ENCODE results near the gene PLCXD3. TPM values are rescaled to one million over a fixed set of nuclear protein-coding genes. Genes with fewer than 3 reads are reported as not detected.

PLCXD3 gene
- total RNA-seq, 1 experiment from 2014 or later: 0.11 TPM

DNA sequence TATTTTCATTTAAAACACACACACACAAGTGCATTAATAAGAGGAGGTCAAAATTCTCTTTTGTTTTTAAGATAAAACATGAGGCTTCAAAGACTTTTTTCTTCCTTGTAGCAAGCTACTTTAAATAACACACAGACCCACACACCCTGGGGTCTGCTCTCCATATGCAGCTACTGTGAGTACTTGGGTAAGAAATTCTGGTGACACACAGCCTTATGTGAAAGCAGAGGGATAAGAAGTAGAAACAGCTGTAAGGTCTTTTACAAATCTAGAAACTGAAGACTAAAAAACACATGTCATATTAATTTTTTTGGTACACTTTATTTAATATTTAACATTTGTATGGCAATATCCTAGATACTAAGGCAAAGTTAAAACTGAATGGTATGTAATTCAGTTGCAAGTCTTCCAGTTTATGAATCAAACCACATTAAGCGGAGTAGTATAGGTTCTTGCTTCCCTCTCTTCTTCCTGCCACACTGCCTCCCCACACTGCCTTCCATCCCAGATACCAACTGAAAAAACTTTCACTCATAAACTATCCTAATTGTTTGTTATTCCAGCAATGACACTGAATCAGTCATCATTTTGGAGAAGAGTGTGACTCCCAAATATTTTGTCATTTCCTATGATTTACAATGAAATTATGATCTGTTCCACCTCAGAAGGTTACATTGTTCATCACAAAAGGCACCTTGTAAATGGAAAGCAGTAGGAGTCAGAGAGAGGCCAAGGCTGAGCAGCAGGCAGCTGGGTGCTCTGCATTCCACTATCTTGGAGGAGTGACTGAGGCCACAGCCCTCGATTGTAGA lies 92.0 kb downstream of the PLCXD3 start:
- Histone ChIP-seq H3K79me2 (ENCODE audit: low read depth) (no peaks in the 10 kb centered on the region), H3K4me2 (no peak overlapping the region), H3K4me1 (replicated peaks; ENCODE audit: insufficient read depth) (peaks cover 25% of the 10 kb centered on the region), H3K9me3 (ENCODE audit: insufficient read depth, low read depth) (0 out of 2 replicates have a peak, but pooled peaks cover 7% of the 10 kb centered on the region), H3K27ac (no peak overlapping the region), H3F3A (ENCODE audit: insufficient read depth, low read depth) (no peaks in the 10 kb centered on the region), H3K36me3 (ENCODE audit: low read depth) (no peaks in the 10 kb centered on the region; the same call in 1 of the 2 replicates), H4K20me1 (ENCODE audit: insufficient read depth) (no peaks in the 10 kb centered on the region), H3K4me3 (no peak overlapping the region), H3K27me3 (ENCODE audit: insufficient read depth, low read depth) (no peaks in the 10 kb centered on the region), H2AFZ (no peak overlapping the region), H3K9me2 (ENCODE audit: insufficient read depth) (no peaks in the 10 kb centered on the region)
- intact Hi-C loops (cut with micrococcal nuclease; ENCODE audit: unreplicated experiment): no loop called here
- no TSS peak for BruUV-seq (replicated peaks)
- ChIA-PET CTCF (no interaction called here), POLR2A (ENCODE audit: unreplicated experiment) (no interaction called here)
- no peak for DNase-seq
- no peak for TF ChIP-seq EZH2 (IDR thresholded peaks at IDR 0.05; ENCODE audit: low read depth)
- TF ChIP-seq, protein P1, sequence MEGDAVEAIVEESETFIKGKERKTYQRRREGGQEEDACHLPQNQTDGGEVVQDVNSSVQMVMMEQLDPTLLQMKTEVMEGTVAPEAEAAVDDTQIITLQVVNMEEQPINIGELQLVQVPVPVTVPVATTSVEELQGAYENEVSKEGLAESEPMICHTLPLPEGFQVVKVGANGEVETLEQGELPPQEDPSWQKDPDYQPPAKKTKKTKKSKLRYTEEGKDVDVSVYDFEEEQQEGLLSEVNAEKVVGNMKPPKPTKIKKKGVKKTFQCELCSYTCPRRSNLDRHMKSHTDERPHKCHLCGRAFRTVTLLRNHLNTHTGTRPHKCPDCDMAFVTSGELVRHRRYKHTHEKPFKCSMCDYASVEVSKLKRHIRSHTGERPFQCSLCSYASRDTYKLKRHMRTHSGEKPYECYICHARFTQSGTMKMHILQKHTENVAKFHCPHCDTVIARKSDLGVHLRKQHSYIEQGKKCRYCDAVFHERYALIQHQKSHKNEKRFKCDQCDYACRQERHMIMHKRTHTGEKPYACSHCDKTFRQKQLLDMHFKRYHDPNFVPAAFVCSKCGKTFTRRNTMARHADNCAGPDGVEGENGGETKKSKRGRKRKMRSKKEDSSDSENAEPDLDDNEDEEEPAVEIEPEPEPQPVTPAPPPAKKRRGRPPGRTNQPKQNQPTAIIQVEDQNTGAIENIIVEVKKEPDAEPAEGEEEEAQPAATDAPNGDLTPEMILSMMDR (conservative IDR thresholded peaks at IDR 0.05): no peak

DNA sequence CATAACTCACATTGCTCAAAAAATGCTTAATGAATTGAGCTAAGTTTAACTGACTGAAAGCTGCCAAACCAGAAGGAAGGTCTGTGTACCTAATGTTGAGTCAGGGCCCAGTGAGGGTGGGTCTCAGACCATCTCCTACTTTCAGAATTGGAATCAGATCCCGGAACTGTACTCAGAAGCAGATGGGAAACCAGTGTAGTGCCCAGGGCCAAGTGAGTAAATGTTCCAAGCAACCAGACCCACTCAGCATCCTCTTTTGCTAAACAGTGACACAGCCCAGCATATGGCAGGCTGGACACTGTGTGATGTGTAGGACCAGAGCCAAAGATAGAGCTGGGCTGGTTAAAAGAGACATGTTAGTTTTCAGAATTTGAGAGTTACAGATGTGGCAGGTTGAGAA lies 94.1 kb downstream of the PLCXD3 start:
- no peaks in the 10 kb centered on the region for H3F3A ChIP-seq (ENCODE audit: insufficient read depth, low read depth)
- CTCF ChIA-PET: no interaction called here
- H4K20me1 ChIP-seq (ENCODE audit: insufficient read depth): no peaks in the 10 kb centered on the region
- no TSS peak for BruUV-seq (replicated peaks)
- 0 out of 2 replicates have a peak, but pooled peaks cover 7% of the 10 kb centered on the region for H3K9me3 ChIP-seq (ENCODE audit: insufficient read depth, low read depth)
- H3K27ac ChIP-seq: no peak overlapping the region
- no peak overlapping the region for H2AFZ ChIP-seq
- intact Hi-C loops (cut with micrococcal nuclease; ENCODE audit: unreplicated experiment): no loop called here
- no peak overlapping the region for H3K4me3 ChIP-seq
- no peak overlapping the region for H3K4me2 ChIP-seq
- POLR2A ChIA-PET (ENCODE audit: unreplicated experiment): interaction anchor here (0.7 kb wide), 1 partner anchor 224 kb away, joined by 4 read pairs; no protein-coding TSS in a partner anchor
- H3K36me3 ChIP-seq (ENCODE audit: low read depth): no peaks in the 10 kb centered on the region; the same call in 1 of the 2 replicates
- H3K9me2 ChIP-seq (ENCODE audit: insufficient read depth): no peaks in the 10 kb centered on the region
- DNase-seq: no peak
- TF ChIP-seq, protein P1 (conservative IDR thresholded peaks at IDR 0.05): no peak
- TF ChIP-seq EZH2 (IDR thresholded peaks at IDR 0.05; ENCODE audit: low read depth): no peak
- peaks cover 25% of the 10 kb centered on the region for H3K4me1 ChIP-seq (replicated peaks; ENCODE audit: insufficient read depth)
- no peaks in the 10 kb centered on the region for H3K79me2 ChIP-seq (ENCODE audit: low read depth)
- H3K27me3 ChIP-seq (ENCODE audit: insufficient read depth, low read depth): no peaks in the 10 kb centered on the region

- BruUV-seq (replicated peaks): no TSS peak
- intact Hi-C loops (cut with micrococcal nuclease; ENCODE audit: unreplicated experiment): no loop called here
- ChIA-PET POLR2A (ENCODE audit: unreplicated experiment) (interaction anchor here (0.7 kb wide), 1 partner anchor 512 kb away, joined by 3 read pairs; no protein-coding TSS in a partner anchor), CTCF (no interaction called here)
- H3K27ac ChIP-seq: peak overlapping the region; percentile 8
- no peak overlapping the region for H3K4me2 ChIP-seq
- 0 out of 2 replicates have a peak, but pooled peaks cover 7% of the 10 kb centered on the region for H3K9me3 ChIP-seq (ENCODE audit: insufficient read depth, low read depth)
- no peak for DNase-seq
- H3K79me2 ChIP-seq (ENCODE audit: low read depth): no peaks in the 10 kb centered on the region
- no peak overlapping the region for H3K4me3 ChIP-seq
- H3K4me1 ChIP-seq (replicated peaks; ENCODE audit: insufficient read depth): peaks cover 25% of the 10 kb centered on the region
- no peak overlapping the region for H2AFZ ChIP-seq
- no peaks in the 10 kb centered on the region for H3K9me2 ChIP-seq (ENCODE audit: insufficient read depth)
- TF ChIP-seq, protein P1 (conservative IDR thresholded peaks at IDR 0.05): no peak
- no peak for TF ChIP-seq EZH2 (IDR thresholded peaks at IDR 0.05; ENCODE audit: low read depth)
- no peaks in the 10 kb centered on the region for H3K27me3 ChIP-seq (ENCODE audit: insufficient read depth, low read depth)
- H3K36me3 ChIP-seq (ENCODE audit: low read depth): no peaks in the 10 kb centered on the region; the same call in 1 of the 2 replicates
- no peaks in the 10 kb centered on the region for H3F3A ChIP-seq (ENCODE audit: insufficient read depth, low read depth)
- no peaks in the 10 kb centered on the region for H4K20me1 ChIP-seq (ENCODE audit: insufficient read depth)
These were observed 95.2 kb downstream of the PLCXD3 start for GRCh38 chr5:41415242-41415641.

Measured in PC-9 (cell line).